K562 (cell line): ENCODE measurements around the gene ZFYVE28. TPM values are rescaled to one million over a fixed set of nuclear protein-coding genes. Genes with fewer than 3 reads are reported as not detected.

Experiments used
- BACH1 ChIP-seq: fragments of 200-800 bp; sonication (Bioruptor generic); IDR thresholded peaks from 2 replicates; pipeline ENCODE4 v1.6.1; 2016; ENCODE audit warnings: missing genetic modification characterization, missing compliant biosample characterization
- BCL6 ChIP-seq: fragments of 250-450 bp; sonication (Bioruptor Pico); IDR thresholded peaks from 2 replicates; pipeline ENCODE4 v1.4.0; 2020
- GATAD2B ChIP-seq: fragments of 450-650 bp; IDR thresholded peaks from 2 replicates; pipeline ENCODE4 v1.6.1; 2017; ENCODE audit warnings: mild to moderate bottlenecking, borderline replicate concordance
- KLF10 ChIP-seq: fragments of 250-450 bp; sonication (Bioruptor Pico); IDR thresholded peaks from 2 replicates; pipeline ENCODE4 v1.6.1; 2021; ENCODE audit warnings: matching md5 sums
- MAX ChIP-seq: sonication (generic); formaldehyde crosslinking; IDR thresholded peaks from 2 replicates; pipeline ENCODE4 v1.9.0; 2022; ENCODE audit warnings: mild to moderate bottlenecking, missing genetic modification reagents
- MGA ChIP-seq: fragments of 450-650 bp; IDR thresholded peaks from 2 replicates; pipeline ENCODE4 v1.6.1; 2016; ENCODE audit warnings: mild to moderate bottlenecking, moderate library complexity
- NFIC ChIP-seq: fragments of 450-650 bp; IDR thresholded peaks from 2 replicates; pipeline ENCODE4 v1.6.1; 2017; ENCODE audit warnings: mild to moderate bottlenecking, inconsistent platforms
- PCBP1 ChIP-seq: fragments of 200-400 bp; formaldehyde crosslinking; IDR thresholded peaks from 2 replicates; pipeline ENCODE4 v1.6.1; 2018; ENCODE audit warnings: mild to moderate bottlenecking, low read depth, low read length; ENCODE audit not compliant: poor library complexity, severe bottlenecking
- RFX5 ChIP-seq: IDR thresholded peaks from 2 replicates; pipeline ENCODE4 v1.6.1; 2011; ENCODE audit warnings: low read depth, mild to moderate bottlenecking, improper control_type of control experiment, low read length
- TSHZ1 ChIP-seq: fragments of 250-450 bp; sonication (Bioruptor Pico); IDR thresholded peaks from 2 replicates; pipeline ENCODE4 v1.4.0; 2020; ENCODE audit warnings: mild to moderate bottlenecking, moderate library complexity
- ZNF165 ChIP-seq: fragments of 250-450 bp; sonication (Bioruptor Pico); IDR thresholded peaks from 2 replicates; pipeline ENCODE4 v1.4.0; 2020; ENCODE audit warnings: borderline replicate concordance
- ZNF551 ChIP-seq: fragments of 250-450 bp; sonication (Bioruptor Pico); IDR thresholded peaks from 2 replicates; pipeline ENCODE4 v1.5.0; 2021; ENCODE audit warnings: mild to moderate bottlenecking, moderate library complexity
- ZNF583 ChIP-seq: fragments of 250-450 bp; sonication (Bioruptor Pico); IDR thresholded peaks from 2 replicates; pipeline ENCODE4 v1.4.0; 2020
- polyA plus RNA-seq, 8 experiments: library from polyadenylated mRNA; depleted of rRNA in 4 of 8; stranded (reverse) in 5 of 8; unstranded in 3 of 8; fragments of >200 nt; fragmentation: Nextera tagmentation in 2 of 8; fragmentation: Illumina TruSeq in 1 of 8; extraction: Ambion mirVana in 2 of 8; extraction: Trizol in 1 of 8; gene quantifications; 2 replicates each; pipeline versions ENCODE4 v1.2.1 to v1.2.3, GENCODE V29; 2011 to 2014; ENCODE audit warnings: inconsistent platforms in 1 of 8, missing spikeins in 1 of 8
- total RNA-seq, 7 experiments: library from RNA; depleted of rRNA in 6 of 7; stranded (reverse); fragments of >200 nt in 6 of 7; fragmentation: Illumina TruSeq in 2 of 7; extraction: Trizol in 2 of 7; gene quantifications; 2 replicates each; pipeline versions ENCODE4 v1.2.1 to v1.2.3, GENCODE V29; 2011 to 2021; ENCODE audit warnings: low replicate concordance in 1 of 7

Gene ZFYVE28
- total and polyA plus RNA-seq, 9 of the 15 experiments (the other 6 are each of a cell fraction or from before 2014, with no cell fraction given) = 1.3 to 24.8 (median 8.9) TPM

GRCh38 chr4:2364654-2365053 lies 53.8 kb downstream of the ZFYVE28 start (continued):
- TF ChIP-seq BCL6 (no peak), TSHZ1 (CRISPR knock-in tag) (no peak), KLF10 (no peak), MAX (CRISPR knock-in tag) (peak; percentile 60; the same call in 1 of the 2 replicates), BACH1 (tag) (no peak), ZNF551 (CRISPR knock-in tag) (no peak), MGA (peak; percentile 83), ZNF165 (CRISPR knock-in tag) (no peak), PCBP1 (no peak), RFX5 (no peak), NFIC (peak; percentile 33; the same call in 1 of the 2 replicates), GATAD2B (peak; percentile 56; the same call in 1 of the 2 replicates), ZNF583 (no peak)
